Ascending aorta (tissue), 2 donors: ENCODE results near the gene LRRC74A. TPM values are rescaled to one million over a fixed set of nuclear protein-coding genes. Genes with fewer than 3 reads are reported as not detected.

Experiments used
- DNase-seq, 2 donors: peaks; one replicate each; pipeline ENCODE4 v3.0.0-alpha.2; 2019; ENCODE audit warnings: low spot score in 2 of 2
- H3K27ac ChIP-seq, 2 donors: fragments of 200-600 bp; sonication (generic); one replicate each; pipeline ENCODE4 v1.5.1; 2016 to 2017; ENCODE audit warnings: mild to moderate bottlenecking in 1 of 2
- H3K27me3 ChIP-seq: fragments of 200-600 bp; sonication (generic); one replicate; pipeline ENCODE4 v1.5.1; 2017
- H3K36me3 ChIP-seq, 2 donors: fragments of 200-600 bp; sonication (generic); one replicate each; pipeline ENCODE4 v1.5.1; 2016
- H3K4me1 ChIP-seq, 2 donors: fragments of 200-600 bp; sonication (generic); one replicate each; pipeline ENCODE4 v1.5.1; 2016 to 2017; ENCODE audit warnings: mild to moderate bottlenecking in 1 of 2
- H3K4me3 ChIP-seq, 2 donors: fragments of 200-600 bp; sonication (generic); one replicate each; pipeline ENCODE4 v1.5.1; 2016 to 2017; ENCODE audit warnings: mild to moderate bottlenecking in 1 of 2
- H3K9me3 ChIP-seq, 2 donors: fragments of 200-600 bp; sonication (generic); one replicate each; pipeline ENCODE4 v1.5.1; 2016
- CTCF ChIP-seq, 3 experiments: fragments of 200-600 bp in 2 of 3; fragments of 450-650 bp in 1 of 3; sonication (generic) in 2 of 3; IDR thresholded peaks; one replicate each; pipeline ENCODE4 v1.5.1; 2016 to 2019; ENCODE audit warnings: antibody characterized with exemption in 3 of 3, mild to moderate bottlenecking in 1 of 3, moderate library complexity in 1 of 3
- intact Hi-C: fragments of 100-400 bp; cut with DNase I; formaldehyde crosslinking; loops from one replicate; pipeline ENCODE4 v1.15.1; 2023
- total RNA-seq: library from RNA; depleted of rRNA; stranded (reverse); fragments of >200 nt; gene quantifications from one replicate; pipeline ENCODE4 v1.1.0, GENCODE V29; 2016

Gene LRRC74A
- total RNA-seq, 1 donor from 2014 or later = not detected

GRCh38 chr14:76782885-76783566 is 43.2 kb upstream of the LRRC74A start:
- DNase-seq = no peak
- Histone ChIP-seq H3K27ac (peak overlapping the region; percentile 59 to 65), H3K4me3 (no peak overlapping the region), H3K9me3 (no peaks in the 10 kb centered on the region), H3K27me3 (no peaks in the 10 kb centered on the region), H3K4me1 (peaks cover 0 to 10% of the 10 kb centered on the region in 2 donors), H3K36me3 (peaks cover 10 to 14% of the 10 kb centered on the region in 2 donors)
- no peak for TF ChIP-seq CTCF (IDR thresholded peaks at IDR 0.05)
- intact Hi-C loops = no loop called here

DNA sequence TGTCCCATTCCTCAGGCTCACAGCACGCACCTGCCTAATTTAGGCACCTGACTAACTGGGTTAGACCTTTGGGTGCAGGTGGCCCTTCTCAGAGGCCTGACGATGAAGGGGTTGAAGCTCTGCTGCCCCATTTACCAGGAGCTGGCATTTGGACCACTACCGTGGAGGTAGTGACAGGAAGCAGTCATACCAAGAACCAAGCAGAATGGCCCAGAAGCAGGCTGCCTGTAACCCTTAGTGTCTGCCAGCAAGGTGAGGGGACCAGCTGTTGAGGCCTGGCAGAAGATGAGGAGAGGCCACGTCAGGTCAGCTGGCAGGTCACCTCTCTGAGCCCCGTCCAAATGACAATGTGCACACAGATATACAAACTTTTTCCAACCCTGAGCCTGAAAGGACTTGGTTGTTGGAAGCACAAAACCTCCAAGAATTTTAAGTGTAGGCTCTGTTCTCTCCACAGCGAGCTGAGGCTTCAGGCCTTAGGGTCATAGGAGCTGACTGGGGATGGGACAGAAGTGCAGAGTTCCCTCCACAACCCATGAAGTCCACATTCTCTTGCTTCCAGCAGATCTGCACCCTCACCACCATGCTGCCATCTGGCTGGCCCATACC is 41.8 kb upstream of the LRRC74A start:
- Histone ChIP-seq H3K4me3 (no peak overlapping the region), H3K9me3 (no peaks in the 10 kb centered on the region), H3K4me1 (peaks cover 0 to 10% of the 10 kb centered on the region in 2 donors), H3K27me3 (no peaks in the 10 kb centered on the region), H3K36me3 (peaks cover 16 to 20% of the 10 kb centered on the region in 2 donors), H3K27ac (peak overlapping the region; percentile 19 to 59)
- DNase-seq = no peak
- no peak for TF ChIP-seq CTCF (IDR thresholded peaks at IDR 0.05)
- intact Hi-C loops = loop anchor here (2.0 kb wide), 2 partner anchors 24 to 28 kb away; partner anchors contain the start of genes ANGEL1 and VASH1

- Histone ChIP-seq H3K27ac (peak overlapping the region; percentile 40 to 59), H3K27me3 (no peaks in the 10 kb centered on the region), H3K36me3 (peaks cover 20 to 23% of the 10 kb centered on the region in 2 donors), H3K9me3 (no peaks in the 10 kb centered on the region), H3K4me3 (no peak overlapping the region), H3K4me1 (peaks cover 0 to 10% of the 10 kb centered on the region in 2 donors)
- DNase-seq = peak in 1 of 2 donors; percentile 92
- intact Hi-C loops = loop anchor here (1.0 to 2.0 kb wide), 3 partner anchors 24 to 75 kb away; partner anchors contain the start of genes ANGEL1 and VASH1
- TF ChIP-seq CTCF (IDR thresholded peaks at IDR 0.05) = peak; percentile 83 to 92 (median 89)
Observed at GRCh38 chr14:76784881-76785280, 41.3 kb upstream of the LRRC74A start.

GRCh38 chr14:76786601-76787000 is 39.6 kb upstream of the LRRC74A start:
- no peak for TF ChIP-seq CTCF (IDR thresholded peaks at IDR 0.05)
- Histone ChIP-seq H3K4me1 (peaks cover 0 to 10% of the 10 kb centered on the region in 2 donors), H3K27ac (no peak overlapping the region), H3K36me3 (peaks cover 27 to 36% of the 10 kb centered on the region in 2 donors), H3K27me3 (no peaks in the 10 kb centered on the region), H3K4me3 (no peak overlapping the region), H3K9me3 (no peaks in the 10 kb centered on the region)
- intact Hi-C loops = no loop called here
- no peak for DNase-seq

DNA sequence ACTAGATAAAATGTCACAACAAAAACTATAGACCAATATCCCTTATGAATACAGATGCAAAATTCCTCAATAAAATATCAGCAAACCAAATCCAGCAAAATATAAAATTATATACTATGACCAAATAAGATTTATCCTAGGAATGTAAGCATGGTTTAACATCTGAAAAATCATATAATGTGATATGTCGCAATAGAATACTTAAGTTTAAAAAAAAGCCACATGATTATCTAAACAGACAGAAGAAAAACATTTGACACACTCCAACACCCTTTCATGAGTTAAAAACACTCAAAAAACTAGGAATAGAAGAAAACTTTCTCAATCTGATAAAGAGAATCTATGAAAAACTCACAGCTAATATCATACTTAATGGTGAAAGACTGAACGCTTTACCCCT is 33.8 kb upstream of the LRRC74A start:
- Histone ChIP-seq H3K4me1 (no peaks in the 10 kb centered on the region), H3K36me3 (peaks cover 31 to 58% of the 10 kb centered on the region in 2 donors), H3K4me3 (no peak overlapping the region), H3K27ac (no peak overlapping the region), H3K9me3 (no peaks in the 10 kb centered on the region), H3K27me3 (no peaks in the 10 kb centered on the region)
- intact Hi-C loops = no loop called here
- TF ChIP-seq CTCF (IDR thresholded peaks at IDR 0.05) = no peak
- DNase-seq = no peak
